ENCODE measurements around the gene SERPINE2.

DNA sequence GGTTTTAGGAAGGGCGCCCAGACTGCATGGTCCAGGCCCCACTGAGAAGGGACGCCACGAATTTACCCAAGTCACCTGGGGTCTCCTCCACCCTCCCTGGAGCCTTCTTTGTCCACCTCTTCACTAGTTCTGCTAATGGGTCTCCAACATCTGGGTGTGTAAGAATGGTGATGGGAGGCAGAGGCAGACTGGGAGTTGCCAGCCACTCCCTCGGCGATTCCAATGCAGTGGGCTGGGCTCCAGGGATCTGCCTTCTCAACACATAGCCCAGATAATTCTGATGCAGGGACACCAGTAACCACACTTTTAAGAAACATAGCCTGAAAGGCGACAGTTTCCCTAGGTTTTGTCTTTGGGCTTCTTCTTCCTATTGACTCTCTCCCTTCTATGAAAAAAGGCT is 42.7 kb downstream of the SERPINE2 start:
- no peak for TF ChIP-seq CTCF (IDR thresholded peaks at IDR 0.05 in 2 of 3, conservative IDR thresholded peaks at IDR 0.05 in 1 of 3; ENCODE audit: borderline replicate concordance in 1 of 3, insufficient read depth in 1 of 3, low read depth in 2 of 3, low read length in 2 of 3)
- no peak for TF ChIP-seq EZH2 (IDR thresholded peaks at IDR 0.05)
- TF ChIP-seq POLR2AphosphoS5 (IDR thresholded peaks at IDR 0.05; ENCODE audit: low read depth, low read length): no peak
- no peak for TF ChIP-seq TCF7L2 (IDR thresholded peaks at IDR 0.05; ENCODE audit: borderline replicate concordance, extremely low read depth, insufficient read depth, insufficient read length)
- no peak for TF ChIP-seq POLR2A (IDR thresholded peaks at IDR 0.05; ENCODE audit: borderline replicate concordance, extremely low read depth, insufficient read depth, insufficient read length)
- no peak for TF ChIP-seq CEBPB (IDR thresholded peaks at IDR 0.05; ENCODE audit: low read depth)
- TF ChIP-seq ELF1 (IDR thresholded peaks at IDR 0.05; ENCODE audit: borderline replicate concordance, low read depth): no peak
- no peak for TF ChIP-seq EGR1 (IDR thresholded peaks at IDR 0.05; ENCODE audit: low read depth)
- TF ChIP-seq EZH2phosphoT487 (IDR thresholded peaks at IDR 0.05; ENCODE audit: borderline replicate concordance): no peak
- TF ChIP-seq MAX (IDR thresholded peaks at IDR 0.05): no peak
- TF ChIP-seq SIN3A (IDR thresholded peaks at IDR 0.05; ENCODE audit: low read depth): no peak
- TF ChIP-seq ZNF274 (IDR thresholded peaks at IDR 0.05; ENCODE audit: low read depth, low read length): no peak
- TF ChIP-seq YY1 (IDR thresholded peaks at IDR 0.05; ENCODE audit: extremely low read depth, insufficient replicate concordance, low read depth, low read length): no peak
- TF ChIP-seq FOSL1 (IDR thresholded peaks at IDR 0.05; ENCODE audit: low read depth): no peak

Measured in HCT116 (cell line).